PFSK-1 (cell line): ENCODE data around the gene IKBIP.

Experiments used
- FOXP2 ChIP-seq: optimal IDR thresholded peaks from 2 replicates; pipeline ENCODE3; 2011; ENCODE audit warnings: borderline replicate concordance, control low read depth, inconsistent platforms; ENCODE audit not compliant: insufficient read depth; ENCODE audit errors: extremely low read length, extremely low read depth
- POLR2AphosphoS5 ChIP-seq: IDR thresholded peaks from 2 replicates; pipeline ENCODE4 v1.6.1; 2012; ENCODE audit warnings: low read depth, mild to moderate bottlenecking, control low read depth, low read length, moderate library complexity
- SIN3A ChIP-seq: IDR thresholded peaks from 2 replicates; pipeline ENCODE4 v1.6.1; 2012; ENCODE audit warnings: mild to moderate bottlenecking, low read length, moderate library complexity, borderline replicate concordance; ENCODE audit not compliant: insufficient read depth
- TAF1 ChIP-seq: IDR thresholded peaks from 2 replicates; pipeline ENCODE4 v1.6.1; 2012; ENCODE audit warnings: low read length, control low read depth, borderline replicate concordance; ENCODE audit not compliant: insufficient read depth
- TF ChIP-seq, protein P1 (sequence below), 2 experiments: IDR thresholded peaks; 2 replicates each; pipeline versions ENCODE4 v1.6.1 to v1.8.0; 2011 to 2012; ENCODE audit warnings: low read depth in 2 of 2, low read length in 2 of 2, control low read depth in 1 of 2, inconsistent platforms in 1 of 2, mild to moderate bottlenecking in 1 of 2, moderate library complexity in 1 of 2; ENCODE audit not compliant: insufficient read depth in 1 of 2

IKBIP gene

GRCh38 chr12:98587084-98587483 lies 57.5 kb downstream of the IKBIP start:
- no peak for TF ChIP-seq SIN3A
- TF ChIP-seq FOXP2: no peak
- TF ChIP-seq, protein P1, sequence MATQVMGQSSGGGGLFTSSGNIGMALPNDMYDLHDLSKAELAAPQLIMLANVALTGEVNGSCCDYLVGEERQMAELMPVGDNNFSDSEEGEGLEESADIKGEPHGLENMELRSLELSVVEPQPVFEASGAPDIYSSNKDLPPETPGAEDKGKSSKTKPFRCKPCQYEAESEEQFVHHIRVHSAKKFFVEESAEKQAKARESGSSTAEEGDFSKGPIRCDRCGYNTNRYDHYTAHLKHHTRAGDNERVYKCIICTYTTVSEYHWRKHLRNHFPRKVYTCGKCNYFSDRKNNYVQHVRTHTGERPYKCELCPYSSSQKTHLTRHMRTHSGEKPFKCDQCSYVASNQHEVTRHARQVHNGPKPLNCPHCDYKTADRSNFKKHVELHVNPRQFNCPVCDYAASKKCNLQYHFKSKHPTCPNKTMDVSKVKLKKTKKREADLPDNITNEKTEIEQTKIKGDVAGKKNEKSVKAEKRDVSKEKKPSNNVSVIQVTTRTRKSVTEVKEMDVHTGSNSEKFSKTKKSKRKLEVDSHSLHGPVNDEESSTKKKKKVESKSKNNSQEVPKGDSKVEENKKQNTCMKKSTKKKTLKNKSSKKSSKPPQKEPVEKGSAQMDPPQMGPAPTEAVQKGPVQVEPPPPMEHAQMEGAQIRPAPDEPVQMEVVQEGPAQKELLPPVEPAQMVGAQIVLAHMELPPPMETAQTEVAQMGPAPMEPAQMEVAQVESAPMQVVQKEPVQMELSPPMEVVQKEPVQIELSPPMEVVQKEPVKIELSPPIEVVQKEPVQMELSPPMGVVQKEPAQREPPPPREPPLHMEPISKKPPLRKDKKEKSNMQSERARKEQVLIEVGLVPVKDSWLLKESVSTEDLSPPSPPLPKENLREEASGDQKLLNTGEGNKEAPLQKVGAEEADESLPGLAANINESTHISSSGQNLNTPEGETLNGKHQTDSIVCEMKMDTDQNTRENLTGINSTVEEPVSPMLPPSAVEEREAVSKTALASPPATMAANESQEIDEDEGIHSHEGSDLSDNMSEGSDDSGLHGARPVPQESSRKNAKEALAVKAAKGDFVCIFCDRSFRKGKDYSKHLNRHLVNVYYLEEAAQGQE (IDR thresholded peaks at IDR 0.05; ENCODE audit: insufficient read depth in 1 of 2, low read depth in 2 of 2, low read length in 2 of 2): no peak
- TF ChIP-seq POLR2AphosphoS5: no peak
- no peak for TF ChIP-seq TAF1

- TF ChIP-seq, protein P1 (IDR thresholded peaks at IDR 0.05; ENCODE audit: insufficient read depth in 1 of 2, low read depth in 2 of 2, low read length in 2 of 2): no peak
- TF ChIP-seq FOXP2: no peak
- no peak for TF ChIP-seq POLR2AphosphoS5
- TF ChIP-seq TAF1: no peak
- no peak for TF ChIP-seq SIN3A
These were observed 62.5 kb downstream of the IKBIP start for GRCh38 chr12:98582093-98582492.

GRCh38 chr12:98581101-98581500 lies 63.5 kb downstream of the IKBIP start:
- TF ChIP-seq SIN3A: no peak
- no peak for TF ChIP-seq TAF1
- TF ChIP-seq POLR2AphosphoS5: no peak
- no peak for TF ChIP-seq FOXP2
- TF ChIP-seq, protein P1 (IDR thresholded peaks at IDR 0.05; ENCODE audit: insufficient read depth in 1 of 2, low read depth in 2 of 2, low read length in 2 of 2): no peak

GRCh38 chr12:98580695-98581094 lies 63.9 kb downstream of the IKBIP start:
- no peak for TF ChIP-seq SIN3A
- TF ChIP-seq, protein P1 (IDR thresholded peaks at IDR 0.05; ENCODE audit: insufficient read depth in 1 of 2, low read depth in 2 of 2, low read length in 2 of 2): no peak
- no peak for TF ChIP-seq POLR2AphosphoS5
- TF ChIP-seq FOXP2: no peak
- no peak for TF ChIP-seq TAF1

- TF ChIP-seq POLR2AphosphoS5 (no peak), TAF1 (no peak), SIN3A (no peak), FOXP2 (no peak)
- TF ChIP-seq, protein P1 (IDR thresholded peaks at IDR 0.05; ENCODE audit: insufficient read depth in 1 of 2, low read depth in 2 of 2, low read length in 2 of 2): no peak
These were observed 64.8 kb downstream of the IKBIP start for GRCh38 chr12:98579835-98580234.
